ENCODE results near the gene PRDM2.

Gene PRDM2

DNA sequence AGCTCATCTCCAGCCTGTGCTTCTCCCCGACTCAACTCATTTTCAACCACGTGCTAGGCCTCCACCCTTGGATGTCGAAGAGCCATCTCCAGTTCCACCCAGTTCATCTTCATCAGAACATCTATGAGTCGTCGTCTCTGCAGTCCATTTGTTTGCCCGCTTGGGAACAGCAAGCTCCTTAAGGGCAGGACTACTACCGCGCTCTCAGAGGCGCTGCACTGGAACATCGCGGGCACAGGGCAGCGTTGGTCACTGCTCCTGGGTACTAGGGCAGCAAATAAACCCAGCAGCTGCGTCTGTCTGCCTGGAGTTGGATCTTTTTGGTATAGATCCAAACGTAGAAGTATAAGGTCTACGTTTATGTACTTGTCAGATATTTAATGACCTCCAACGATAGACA lies 478 bp upstream of the PRDM2 start:
- H3K27me3 ChIP-seq (ENCODE audit: insufficient read depth, low read length), result peaks cover 51% of the 10 kb centered on the region
- H3K4me3 ChIP-seq (ENCODE audit: low read length), result peak overlapping the region; percentile 83
- H3K4me1 ChIP-seq (ENCODE audit: insufficient read depth, low read length), result 0 out of 2 replicates have a peak, but pooled peaks cover 3% of the 10 kb centered on the region
- 66% methylated on average over 16 of the region's 16 CpGs for WGBS
- no peaks in the 10 kb centered on the region for H3K36me3 ChIP-seq (ENCODE audit: insufficient read depth, low read length)
- H3K9me3 ChIP-seq (ENCODE audit: insufficient read depth, low read depth, low read length), result peaks cover 8% of the 10 kb centered on the region; the same call in 1 of the 2 replicates
- peak overlapping the region; percentile 79 for H3K9ac ChIP-seq (ENCODE audit: low read depth, low read length)
- peak overlapping the region; percentile 62; the same call in 1 of the 2 replicates for H3K27ac ChIP-seq (ENCODE audit: low read depth, low read length)

DNA sequence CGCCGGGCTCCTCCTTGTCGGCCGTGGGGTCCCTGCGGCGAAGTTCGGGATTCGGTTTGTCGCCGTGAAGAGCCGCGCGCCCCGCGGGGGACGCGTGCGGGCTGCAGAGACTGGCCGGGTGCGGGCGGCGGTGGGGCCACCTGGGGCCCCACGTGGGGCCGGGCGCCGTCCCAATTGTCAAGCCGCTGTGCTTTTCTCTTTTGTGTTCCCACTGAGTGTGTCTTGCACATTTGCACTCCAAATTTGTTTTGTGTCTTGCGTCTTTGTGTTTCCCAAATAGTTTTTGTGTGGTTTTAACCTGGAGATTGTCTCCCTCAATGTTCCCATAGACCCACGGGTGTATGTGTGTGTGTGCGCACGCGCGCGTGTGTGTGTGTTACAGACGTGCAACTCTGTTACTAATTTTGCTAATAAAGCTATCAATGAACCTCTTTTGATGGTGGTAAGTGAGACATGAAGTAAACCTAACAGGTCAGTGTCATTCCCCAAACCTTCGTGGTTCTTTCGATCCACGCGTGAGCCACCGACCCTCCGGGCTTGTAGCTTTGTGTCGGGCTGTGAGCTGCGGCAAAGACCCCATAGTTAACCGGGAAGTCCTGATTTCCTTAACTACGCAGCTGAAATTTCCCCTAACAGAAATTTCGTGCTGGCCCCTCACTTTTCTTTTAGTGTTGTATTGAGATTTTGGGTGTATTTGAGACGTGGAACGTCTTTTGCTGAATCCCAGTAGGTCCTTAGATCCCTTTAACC lies 708 bp downstream of the PRDM2 start:
- H3K27ac ChIP-seq (ENCODE audit: low read depth, low read length), result no peak overlapping the region
- H3K36me3 ChIP-seq (ENCODE audit: insufficient read depth, low read length), result no peaks in the 10 kb centered on the region
- 0 out of 2 replicates have a peak, but pooled peaks cover 3% of the 10 kb centered on the region for H3K4me1 ChIP-seq (ENCODE audit: insufficient read depth, low read length)
- H3K9ac ChIP-seq (ENCODE audit: low read depth, low read length), result peak overlapping the region; percentile 79
- WGBS, result 10% methylated on average over 48 of the region's 48 CpGs
- peaks cover 44% of the 10 kb centered on the region for H3K27me3 ChIP-seq (ENCODE audit: insufficient read depth, low read length)
- H3K4me3 ChIP-seq (ENCODE audit: low read length), result peak overlapping the region; percentile 83
- H3K9me3 ChIP-seq (ENCODE audit: insufficient read depth, low read depth, low read length), result peaks cover 8% of the 10 kb centered on the region; the same call in 1 of the 2 replicates

DNA sequence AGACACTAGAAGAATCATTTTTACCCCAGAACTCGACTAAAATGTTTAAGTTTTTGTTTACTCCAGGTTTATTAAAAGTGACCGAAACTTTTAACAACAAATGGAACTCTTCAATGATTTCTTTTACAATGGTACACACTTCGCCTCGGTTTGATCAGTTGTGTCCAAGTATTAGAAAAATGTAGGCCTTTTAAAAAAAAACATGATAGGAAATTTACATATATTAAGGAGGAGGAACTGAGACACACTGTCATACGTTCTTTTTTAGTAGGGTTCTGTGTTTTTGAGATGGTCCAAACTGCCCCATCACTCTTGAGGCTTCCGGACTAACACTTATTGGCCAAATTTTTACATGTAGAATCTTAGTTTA lies 1.3 kb downstream of the PRDM2 start:
- H3K4me1 ChIP-seq (ENCODE audit: insufficient read depth, low read length), result 0 out of 2 replicates have a peak, but pooled peaks cover 3% of the 10 kb centered on the region
- H3K4me3 ChIP-seq (ENCODE audit: low read length), result peak overlapping the region; percentile 83
- peaks cover 44% of the 10 kb centered on the region for H3K27me3 ChIP-seq (ENCODE audit: insufficient read depth, low read length)
- WGBS, result 91% methylated on average over 4 of the region's 6 CpGs
- no peak overlapping the region for H3K27ac ChIP-seq (ENCODE audit: low read depth, low read length)
- no peaks in the 10 kb centered on the region for H3K36me3 ChIP-seq (ENCODE audit: insufficient read depth, low read length)
- H3K9ac ChIP-seq (ENCODE audit: low read depth, low read length), result no peak overlapping the region
- peaks cover 8% of the 10 kb centered on the region; the same call in 1 of the 2 replicates for H3K9me3 ChIP-seq (ENCODE audit: insufficient read depth, low read depth, low read length)

DNA sequence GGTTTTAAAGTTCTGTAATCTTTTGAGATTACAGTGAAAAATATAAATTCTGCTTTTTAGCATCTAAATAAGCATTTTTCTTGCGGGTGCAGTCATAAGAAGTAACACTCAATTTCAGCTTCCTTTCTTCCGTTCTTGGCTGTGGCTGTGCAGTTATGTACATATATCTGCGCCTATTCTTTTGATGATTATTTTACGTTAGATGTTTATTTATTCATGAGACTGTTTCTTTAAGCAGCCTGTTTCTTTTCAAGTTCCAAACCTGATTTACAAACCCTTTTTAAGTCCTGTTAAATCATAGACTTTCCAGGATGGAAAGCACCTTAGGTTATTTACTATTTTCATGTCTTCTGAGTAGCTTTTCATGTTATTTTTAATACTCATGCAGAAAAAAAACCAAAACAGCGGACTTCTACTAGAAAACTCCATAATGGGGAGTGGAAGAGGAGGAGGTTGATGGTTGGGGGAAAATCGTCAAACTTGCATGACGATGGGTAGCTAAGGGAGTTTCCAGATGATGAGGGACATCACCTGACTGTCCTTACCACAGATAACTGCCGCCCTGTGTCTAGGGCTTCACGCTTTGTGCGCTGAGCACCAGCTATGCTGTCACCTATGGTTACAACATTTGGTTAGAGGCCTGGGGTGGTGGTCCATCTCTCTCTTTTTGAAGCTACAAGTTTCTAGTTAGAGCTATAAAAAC lies 2.6 kb downstream of the PRDM2 start:
- 92% methylated on average over 10 of the region's 10 CpGs for WGBS
- Histone ChIP-seq H3K4me1 (ENCODE audit: insufficient read depth, low read length) (0 out of 2 replicates have a peak, but pooled peaks cover 3% of the 10 kb centered on the region), H3K9ac (ENCODE audit: low read depth, low read length) (no peak overlapping the region), H3K4me3 (ENCODE audit: low read length) (no peak overlapping the region), H3K36me3 (ENCODE audit: insufficient read depth, low read length) (no peaks in the 10 kb centered on the region), H3K27me3 (ENCODE audit: insufficient read depth, low read length) (peaks cover 38% of the 10 kb centered on the region), H3K9me3 (ENCODE audit: insufficient read depth, low read depth, low read length) (peaks cover 6% of the 10 kb centered on the region; the same call in 1 of the 2 replicates), H3K27ac (ENCODE audit: low read depth, low read length) (no peak overlapping the region)

DNA sequence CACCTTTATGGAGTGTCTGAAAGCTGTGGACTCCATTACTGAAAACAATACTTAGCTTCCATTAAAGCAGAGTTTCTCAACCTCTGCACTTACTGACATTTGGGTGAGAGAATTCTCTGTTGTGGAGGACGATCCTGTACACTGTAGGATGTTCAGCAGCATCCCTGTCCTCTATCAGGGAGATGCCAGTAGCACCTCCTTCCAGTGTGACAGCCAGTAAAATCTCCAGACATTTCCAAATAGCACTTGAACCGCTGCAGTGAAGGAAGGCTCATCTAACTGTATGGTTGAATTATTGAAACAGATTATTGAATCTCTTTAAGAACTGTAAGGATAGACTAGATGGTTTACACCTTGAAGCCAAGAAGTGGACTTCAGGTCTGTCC lies 3.1 kb downstream of the PRDM2 start:
- Histone ChIP-seq H3K9me3 (ENCODE audit: insufficient read depth, low read depth, low read length) (peaks cover under 1% of the 10 kb centered on the region; the same call in 1 of the 2 replicates), H3K4me1 (ENCODE audit: insufficient read depth, low read length) (0 out of 2 replicates have a peak, but pooled peaks cover 3% of the 10 kb centered on the region), H3K36me3 (ENCODE audit: insufficient read depth, low read length) (no peaks in the 10 kb centered on the region), H3K4me3 (ENCODE audit: low read length) (no peak overlapping the region), H3K27ac (ENCODE audit: low read depth, low read length) (no peak overlapping the region), H3K27me3 (ENCODE audit: insufficient read depth, low read length) (peaks cover 38% of the 10 kb centered on the region), H3K9ac (ENCODE audit: low read depth, low read length) (no peak overlapping the region)
- 94% methylated on average over 2 of the region's 2 CpGs for WGBS

DNA sequence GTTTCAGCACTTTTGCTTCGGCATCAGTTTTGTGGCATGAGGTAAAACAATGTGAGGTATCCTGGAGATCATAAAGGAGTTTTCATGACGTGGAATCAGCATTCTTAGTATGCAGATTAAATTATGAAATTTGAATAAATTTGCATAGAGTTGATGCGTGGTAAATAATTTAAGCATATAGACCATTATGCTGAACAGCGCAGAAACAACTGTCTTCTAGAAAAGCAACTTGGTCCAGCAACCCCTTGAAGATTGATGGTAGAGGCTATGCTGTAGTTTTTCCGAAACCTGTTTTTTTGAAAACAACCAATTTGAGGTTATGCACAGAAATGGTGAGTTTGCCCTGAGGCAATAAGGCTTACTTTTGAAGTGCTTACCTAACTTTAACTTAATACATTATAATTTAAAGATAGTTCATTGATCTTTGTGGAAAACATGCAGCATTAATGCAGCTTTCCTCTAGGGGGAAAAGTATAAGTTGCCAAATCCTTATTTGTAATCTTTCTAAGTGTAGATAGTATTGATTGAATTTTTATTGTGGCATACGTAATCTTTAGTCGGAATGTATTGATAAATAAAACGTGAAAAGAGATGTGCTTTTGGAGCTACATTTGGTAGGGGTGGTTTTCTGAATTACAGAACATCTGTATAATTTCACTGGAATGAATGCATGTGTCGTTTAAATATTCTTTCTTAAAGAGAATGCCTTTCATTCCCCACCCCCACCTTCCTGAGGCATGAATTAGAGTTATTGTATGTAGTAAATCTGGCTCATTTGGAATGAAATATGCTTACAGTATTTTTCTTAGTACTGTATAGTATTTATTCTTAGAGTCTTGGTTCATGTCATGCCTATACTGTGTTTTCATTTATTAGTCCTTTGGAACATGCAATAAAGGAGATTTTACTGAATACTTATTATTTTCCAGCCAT lies 3.8 kb downstream of the PRDM2 start:
- H3K4me3 ChIP-seq (ENCODE audit: low read length), result no peak overlapping the region
- H3K27ac ChIP-seq (ENCODE audit: low read depth, low read length), result no peak overlapping the region
- H3K9me3 ChIP-seq (ENCODE audit: insufficient read depth, low read depth, low read length), result no peaks in the 10 kb centered on the region; the same call in 1 of the 2 replicates
- no peak overlapping the region for H3K9ac ChIP-seq (ENCODE audit: low read depth, low read length)
- H3K36me3 ChIP-seq (ENCODE audit: insufficient read depth, low read length), result no peaks in the 10 kb centered on the region
- 0 out of 2 replicates have a peak, but pooled peaks cover 3% of the 10 kb centered on the region for H3K4me1 ChIP-seq (ENCODE audit: insufficient read depth, low read length)
- 96% methylated on average over 8 of the region's 9 CpGs for WGBS
- H3K27me3 ChIP-seq (ENCODE audit: insufficient read depth, low read length), result peaks cover 37% of the 10 kb centered on the region

DNA sequence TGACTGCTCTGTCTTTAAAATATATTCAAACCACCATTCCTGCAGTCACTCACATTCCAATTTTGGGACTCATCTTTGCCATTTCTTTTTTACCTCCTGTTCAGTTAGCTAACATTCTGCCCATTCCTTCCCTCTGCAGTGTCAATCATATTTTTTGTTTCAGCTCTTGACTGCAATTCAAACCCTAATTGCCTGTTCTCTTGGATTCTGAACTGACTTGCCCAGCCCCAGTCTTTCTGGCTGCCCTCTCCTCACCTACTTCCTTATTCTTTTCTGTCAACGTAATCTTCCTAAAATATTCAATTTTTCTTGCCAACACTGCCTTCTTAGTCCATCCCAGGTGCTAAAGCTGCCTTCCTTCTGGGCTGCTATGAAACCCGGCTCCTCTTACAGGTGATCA lies 6.1 kb downstream of the PRDM2 start:
- Histone ChIP-seq H3K9me3 (ENCODE audit: insufficient read depth, low read depth, low read length) (no peaks in the 10 kb centered on the region), H3K36me3 (ENCODE audit: insufficient read depth, low read length) (no peaks in the 10 kb centered on the region), H3K9ac (ENCODE audit: low read depth, low read length) (no peak overlapping the region), H3K4me1 (ENCODE audit: insufficient read depth, low read length) (no peaks in the 10 kb centered on the region), H3K4me3 (ENCODE audit: low read length) (no peak overlapping the region), H3K27ac (ENCODE audit: low read depth, low read length) (no peak overlapping the region), H3K27me3 (ENCODE audit: insufficient read depth, low read length) (peaks cover 19% of the 10 kb centered on the region)
- 97% methylated on average over 2 of the region's 2 CpGs for WGBS

DNA sequence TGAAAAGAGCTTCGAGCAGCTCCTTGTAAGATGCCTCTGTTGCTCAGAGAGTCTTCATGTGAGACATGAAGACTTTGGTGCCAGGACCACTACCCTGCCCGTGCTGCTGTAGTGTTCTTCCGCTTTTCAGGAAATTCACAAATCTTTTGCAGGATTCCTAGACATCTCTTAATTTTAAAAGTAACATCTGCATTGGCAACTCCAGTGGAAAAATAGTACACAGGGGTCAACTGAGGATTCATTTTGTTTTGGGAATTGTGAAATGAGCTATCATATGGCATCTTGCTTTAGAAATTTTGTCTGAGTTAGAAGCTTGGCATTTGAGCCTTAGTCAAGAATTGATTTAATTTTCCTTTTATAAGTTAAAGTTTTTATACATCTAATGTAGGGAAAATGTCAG lies 7.2 kb downstream of the PRDM2 start:
- no peaks in the 10 kb centered on the region for H3K9me3 ChIP-seq (ENCODE audit: insufficient read depth, low read depth, low read length)
- 95% methylated on average over 3 of the region's 3 CpGs for WGBS
- no peak overlapping the region for H3K4me3 ChIP-seq (ENCODE audit: low read length)
- no peaks in the 10 kb centered on the region for H3K36me3 ChIP-seq (ENCODE audit: insufficient read depth, low read length)
- H3K27ac ChIP-seq (ENCODE audit: low read depth, low read length), result no peak overlapping the region
- H3K4me1 ChIP-seq (ENCODE audit: insufficient read depth, low read length), result no peaks in the 10 kb centered on the region
- no peak overlapping the region for H3K9ac ChIP-seq (ENCODE audit: low read depth, low read length)
- peaks cover 9% of the 10 kb centered on the region; the same call in 1 of the 2 replicates for H3K27me3 ChIP-seq (ENCODE audit: insufficient read depth, low read length)

DNA sequence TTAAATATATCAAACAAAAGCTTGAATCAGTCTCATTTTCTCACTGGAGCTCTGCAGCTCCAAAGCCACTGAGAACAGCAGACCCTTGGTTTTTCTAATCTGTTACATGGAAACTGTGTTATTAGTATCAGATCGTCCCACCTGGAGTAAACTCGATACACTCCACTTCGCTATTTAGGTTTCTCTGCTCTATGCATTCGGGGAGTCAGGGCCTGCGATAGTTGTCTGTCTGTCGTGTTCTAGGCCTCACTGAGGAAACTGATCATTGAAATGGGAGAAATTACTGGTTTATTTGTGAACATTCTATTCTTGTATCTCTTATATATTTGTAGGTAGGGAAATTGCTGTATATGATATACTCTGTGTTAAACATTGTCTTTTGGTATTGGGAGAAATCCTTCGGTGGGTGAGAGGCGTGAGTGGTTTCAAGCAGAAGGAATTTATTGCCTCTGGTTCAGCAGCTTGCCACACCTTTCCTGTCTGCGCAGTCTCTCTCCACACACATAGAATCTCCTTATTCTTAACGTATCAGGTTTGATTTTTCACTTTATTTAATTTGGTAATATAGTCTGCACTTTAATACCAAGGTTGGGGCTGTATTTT lies 8.5 kb downstream of the PRDM2 start:
- H3K27ac ChIP-seq (ENCODE audit: low read depth, low read length), result no peak overlapping the region
- no peak overlapping the region for H3K9ac ChIP-seq (ENCODE audit: low read depth, low read length)
- 96% methylated on average over 9 of the region's 10 CpGs for WGBS

DNA sequence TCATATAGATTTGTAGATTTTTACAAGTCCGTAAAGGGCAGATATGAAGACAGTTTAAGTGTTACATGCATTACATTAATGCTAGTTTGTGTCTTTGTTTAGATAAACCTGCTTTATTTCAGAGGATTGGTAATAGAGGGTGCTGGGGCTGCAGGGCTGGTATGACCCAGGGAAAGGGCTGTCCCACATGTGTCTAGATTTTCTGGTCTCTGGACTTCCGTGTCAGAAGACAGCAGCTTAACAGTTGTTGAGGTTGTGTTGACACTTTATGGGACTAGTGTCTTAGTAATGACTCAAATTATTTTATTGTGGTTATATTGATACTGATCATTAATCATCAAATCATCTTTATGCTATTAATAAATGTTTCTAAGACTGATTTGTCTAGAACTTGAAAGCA lies 10.1 kb downstream of the PRDM2 start:
- WGBS, result 93% methylated on average over 2 of the region's 2 CpGs

More for the DNA sequence above, 8.5 kb downstream of the PRDM2 start:
- no peaks in the 10 kb centered on the region for H3K36me3 ChIP-seq (ENCODE audit: insufficient read depth, low read length)
- no peaks in the 10 kb centered on the region for H3K4me1 ChIP-seq (ENCODE audit: insufficient read depth, low read length)
- no peaks in the 10 kb centered on the region for H3K9me3 ChIP-seq (ENCODE audit: insufficient read depth, low read depth, low read length)
- no peaks in the 10 kb centered on the region for H3K27me3 ChIP-seq (ENCODE audit: insufficient read depth, low read length)
- H3K4me3 ChIP-seq (ENCODE audit: low read length), result no peak overlapping the region

More for the DNA sequence above, 10.1 kb downstream of the PRDM2 start:
- no peaks in the 10 kb centered on the region for H3K4me1 ChIP-seq (ENCODE audit: insufficient read depth, low read length)
- H3K9ac ChIP-seq (ENCODE audit: low read depth, low read length), result no peak overlapping the region
- H3K36me3 ChIP-seq (ENCODE audit: insufficient read depth, low read length), result no peaks in the 10 kb centered on the region
- no peak overlapping the region for H3K4me3 ChIP-seq (ENCODE audit: low read length)
- H3K27ac ChIP-seq (ENCODE audit: low read depth, low read length), result no peak overlapping the region
- no peaks in the 10 kb centered on the region for H3K27me3 ChIP-seq (ENCODE audit: insufficient read depth, low read length)
- no peaks in the 10 kb centered on the region for H3K9me3 ChIP-seq (ENCODE audit: insufficient read depth, low read depth, low read length)
